Natural killer cell (primary cell): Measurements from ENCODE around the gene C11orf86. TPM values are rescaled to one million over a fixed set of nuclear protein-coding genes. Genes with fewer than 3 reads are reported as not detected.
A peak's percentile ranks its signal among the peaks of the same experiment; 100 is the strongest.

Experiments
- ATAC-seq, 3 donors: fragments of 150-1000 bp in 2 of 3; fragments of 200-7000 bp in 1 of 3; cut with Tn5 transposase; 1 replicate in 1 of 3; 2 replicates in 2 of 3; pipeline ENCODE4 v1.10.0; 2021; ENCODE audit warnings: mild to moderate bottlenecking in 2 of 3, moderate library complexity in 2 of 3
- DNase-seq, 2 donors: peaks; one replicate each; pipeline versions ENCODE4 v3.0.0 to v3.0.0-alpha.2; 2013 to 2021; ENCODE audit warnings: mixed read lengths in 1 of 2
- H3K27ac ChIP-seq: one replicate; pipeline ENCODE4 v1.5.1; 2013; ENCODE audit warnings: mild to moderate bottlenecking, low read length
- H3K27me3 ChIP-seq: one replicate; pipeline ENCODE4 v1.6.1; 2013; ENCODE audit warnings: low read length; ENCODE audit not compliant: control insufficient read depth, insufficient read depth
- H3K36me3 ChIP-seq: one replicate; pipeline ENCODE4 v1.6.1; 2013; ENCODE audit warnings: low read length; ENCODE audit not compliant: control insufficient read depth, insufficient read depth
- H3K4me1 ChIP-seq: one replicate; pipeline ENCODE4 v1.6.1; 2013; ENCODE audit warnings: low read length; ENCODE audit not compliant: control insufficient read depth, insufficient read depth
- H3K4me3 ChIP-seq: one replicate; pipeline ENCODE4 v1.5.1; 2013; ENCODE audit warnings: low read length
- H3K9me3 ChIP-seq: one replicate; pipeline ENCODE4 v1.6.1; 2013; ENCODE audit warnings: low read length; ENCODE audit not compliant: control insufficient read depth, insufficient read depth
- H3K27ac Mint-ChIP-seq, 2 donors: one replicate each; pipeline ENCODE4 v1.8.0; 2022; ENCODE audit warnings: mild to moderate bottlenecking in 2 of 2, mixed read lengths in 2 of 2, moderate library complexity in 1 of 2
- H3K27me3 Mint-ChIP-seq, 2 donors: one replicate each; pipeline ENCODE4 v1.8.0; 2022; ENCODE audit warnings: low read depth in 2 of 2, mixed read lengths in 2 of 2
- H3K36me3 Mint-ChIP-seq: one replicate; pipeline ENCODE4 v1.8.0; 2022; ENCODE audit warnings: mixed read lengths
- H3K4me1 Mint-ChIP-seq, 2 donors: one replicate each; pipeline ENCODE4 v1.8.0; 2022; ENCODE audit warnings: mixed read lengths in 2 of 2
- H3K4me3 Mint-ChIP-seq: one replicate; pipeline ENCODE4 v1.8.0; 2022; ENCODE audit warnings: mild to moderate bottlenecking, moderate library complexity, mixed read lengths
- H3K9me3 Mint-ChIP-seq, 2 donors: one replicate each; pipeline ENCODE4 v1.8.0; 2022; ENCODE audit warnings: mixed read lengths in 2 of 2
- WGBS: methylation state at CpG from one replicate; pipeline ENCODE4 v1.1.7; 2013; ENCODE audit warnings: missing lambda C conversion rate; ENCODE audit not compliant: insufficient coverage; 5-methylcytosine and 5-hydroxymethylcytosine counted together
- intact Hi-C: fragments of 100-400 bp; cut with micrococcal nuclease; formaldehyde crosslinking; loops from one replicate; pipeline ENCODE4 v1.14.2; 2022
- total RNA-seq, 4 donors: library from RNA; stranded (reverse); fragments of 120-200 nt in 1 of 4; gene quantifications; one replicate each; pipeline versions ENCODE4 v1.2.3 to v1.2.4, GENCODE V29; 2013 to 2022
- TF ChIP-seq, protein P1 (sequence below): fragments of 200-600 bp; IDR thresholded peaks from one replicate; pipeline ENCODE4 v1.8.0; 2022; ENCODE audit warnings: antibody characterized with exemption

The C11orf86 gene
- total RNA-seq, 3 donors from 2014 or later (not counting 1 experiment from before 2014, with no cell fraction given): not detected

DNA sequence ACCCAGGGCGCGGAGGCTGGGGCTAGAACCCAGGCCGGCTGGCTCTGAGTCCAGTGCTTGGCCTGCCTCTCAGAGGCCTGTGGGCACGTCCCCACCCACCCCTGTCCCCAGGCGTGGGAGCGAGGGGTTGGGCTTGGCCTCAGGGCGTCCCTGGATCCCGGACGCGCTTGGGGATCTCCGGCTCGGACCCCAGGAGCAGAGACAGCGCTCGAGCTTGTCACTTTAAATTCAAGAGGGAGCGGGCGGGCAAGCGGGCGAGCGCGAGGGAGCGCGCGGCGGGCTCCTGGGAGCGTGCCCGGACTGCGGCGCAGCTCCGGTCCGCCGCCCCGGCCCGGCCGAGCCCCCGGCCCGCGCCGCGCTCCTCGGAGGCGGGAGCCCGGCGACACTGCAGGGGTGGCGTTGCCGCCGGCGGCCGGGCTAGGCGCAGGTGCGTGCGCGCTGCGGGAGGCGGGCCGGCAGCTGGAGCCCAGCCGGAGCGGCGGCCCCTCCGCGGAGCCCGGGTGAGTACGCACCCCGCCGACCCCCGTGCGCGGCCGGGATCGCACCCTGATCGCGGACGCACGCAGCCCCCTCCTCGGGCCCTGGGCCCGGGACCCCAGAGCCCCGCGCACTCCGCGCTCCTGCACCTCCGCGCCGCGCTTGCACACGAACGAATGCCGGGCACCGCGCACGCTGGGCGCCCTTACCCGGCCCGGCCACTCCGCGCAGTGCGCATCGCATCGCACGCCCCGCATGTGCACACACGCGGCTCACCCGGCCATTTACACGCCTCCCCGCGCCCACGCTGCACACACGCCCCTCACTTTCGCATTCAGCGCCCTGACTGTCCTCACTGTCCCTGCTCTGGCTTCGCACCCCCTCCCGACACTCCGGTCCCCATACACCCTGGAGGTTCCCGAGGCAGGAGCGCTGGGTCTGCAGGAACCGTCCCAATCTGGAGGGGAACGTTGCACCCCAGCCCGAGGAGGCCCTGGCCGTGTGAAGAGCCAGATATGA is 48.2 kb downstream of the C11orf86 start, which contains the start of gene SYT12:
Gene SYT12 (plus strand): TSS at position 174 of the 996 bp plus-strand sequence. CDS start 7,011 bp downstream, outside the sequence.
- no peak within 1 kb of the TSS for H3K4me3 ChIP-seq
- no peak within 1 kb of the TSS for H3K27ac ChIP-seq
- intact Hi-C loops: no loop called here
- H3K27me3 ChIP-seq: peaks cover 20% of the 10 kb centered on the region
- Mint-ChIP-seq H3K9me3 (no peaks in the 10 kb centered on the region), H3K4me1 (peaks cover 12 to 29% of the 10 kb centered on the region in 2 donors), H3K36me3 (no peaks in the 10 kb centered on the region), H3K4me3 (peak within 1 kb of the TSS; percentile 84), H3K27me3 (peaks cover 25 to 27% of the 10 kb centered on the region in 2 donors), H3K27ac (no peak within 1 kb of the TSS)
- H3K36me3 ChIP-seq: no peaks in the 10 kb centered on the region
- H3K4me1 ChIP-seq: peaks cover 33% of the 10 kb centered on the region
- WGBS: 4% methylated on average over 118 of the region's 118 CpGs
- ATAC-seq (peak in 2 of 3 donors; percentile 38 to 57), DNase-seq (peak in 1 of 2 donors; percentile 34)
- no peaks in the 10 kb centered on the region for H3K9me3 ChIP-seq
- TF ChIP-seq, protein P1, sequence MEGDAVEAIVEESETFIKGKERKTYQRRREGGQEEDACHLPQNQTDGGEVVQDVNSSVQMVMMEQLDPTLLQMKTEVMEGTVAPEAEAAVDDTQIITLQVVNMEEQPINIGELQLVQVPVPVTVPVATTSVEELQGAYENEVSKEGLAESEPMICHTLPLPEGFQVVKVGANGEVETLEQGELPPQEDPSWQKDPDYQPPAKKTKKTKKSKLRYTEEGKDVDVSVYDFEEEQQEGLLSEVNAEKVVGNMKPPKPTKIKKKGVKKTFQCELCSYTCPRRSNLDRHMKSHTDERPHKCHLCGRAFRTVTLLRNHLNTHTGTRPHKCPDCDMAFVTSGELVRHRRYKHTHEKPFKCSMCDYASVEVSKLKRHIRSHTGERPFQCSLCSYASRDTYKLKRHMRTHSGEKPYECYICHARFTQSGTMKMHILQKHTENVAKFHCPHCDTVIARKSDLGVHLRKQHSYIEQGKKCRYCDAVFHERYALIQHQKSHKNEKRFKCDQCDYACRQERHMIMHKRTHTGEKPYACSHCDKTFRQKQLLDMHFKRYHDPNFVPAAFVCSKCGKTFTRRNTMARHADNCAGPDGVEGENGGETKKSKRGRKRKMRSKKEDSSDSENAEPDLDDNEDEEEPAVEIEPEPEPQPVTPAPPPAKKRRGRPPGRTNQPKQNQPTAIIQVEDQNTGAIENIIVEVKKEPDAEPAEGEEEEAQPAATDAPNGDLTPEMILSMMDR: no peak

DNA sequence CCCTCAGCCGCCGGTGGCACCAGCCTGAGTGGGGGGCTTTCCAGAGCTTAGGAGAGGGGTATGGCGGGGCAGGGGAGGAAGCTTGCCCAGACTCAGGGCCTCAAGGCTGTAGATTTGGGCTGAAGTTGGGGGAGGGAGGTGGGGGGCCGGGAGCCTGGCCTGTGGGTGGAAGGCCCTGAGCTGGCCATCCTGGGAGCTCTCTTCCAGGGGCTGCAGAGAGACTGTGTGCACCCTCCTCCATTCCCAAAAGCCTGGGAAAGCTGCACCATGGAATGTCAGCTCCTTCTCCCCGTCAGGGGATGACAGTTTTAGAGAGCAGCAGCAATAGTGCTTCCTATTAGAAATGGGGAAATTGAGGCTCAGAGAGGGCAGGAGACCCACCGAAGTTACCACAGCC is 48.9 kb downstream of the C11orf86 start:
- H3K27me3 Mint-ChIP-seq: peaks cover 25 to 27% of the 10 kb centered on the region in 2 donors
- Histone ChIP-seq H3K27me3 (peaks cover 20% of the 10 kb centered on the region), H3K4me3 (no peak overlapping the region), H3K4me1 (peaks cover 33% of the 10 kb centered on the region), H3K36me3 (no peaks in the 10 kb centered on the region), H3K9me3 (no peaks in the 10 kb centered on the region), H3K27ac (no peak overlapping the region)
- 19% methylated on average over 6 of the region's 6 CpGs for WGBS
- H3K27ac Mint-ChIP-seq: no peak overlapping the region
- H3K36me3 Mint-ChIP-seq: no peaks in the 10 kb centered on the region
- peaks cover 12 to 29% of the 10 kb centered on the region in 2 donors for H3K4me1 Mint-ChIP-seq
- TF ChIP-seq, protein P1: no peak
- H3K4me3 Mint-ChIP-seq: peak overlapping the region; percentile 84
- DNase-seq (no peak), ATAC-seq (peak in 1 of 3 donors; percentile 6)
- no peaks in the 10 kb centered on the region for H3K9me3 Mint-ChIP-seq
- intact Hi-C loops: no loop called here

DNA sequence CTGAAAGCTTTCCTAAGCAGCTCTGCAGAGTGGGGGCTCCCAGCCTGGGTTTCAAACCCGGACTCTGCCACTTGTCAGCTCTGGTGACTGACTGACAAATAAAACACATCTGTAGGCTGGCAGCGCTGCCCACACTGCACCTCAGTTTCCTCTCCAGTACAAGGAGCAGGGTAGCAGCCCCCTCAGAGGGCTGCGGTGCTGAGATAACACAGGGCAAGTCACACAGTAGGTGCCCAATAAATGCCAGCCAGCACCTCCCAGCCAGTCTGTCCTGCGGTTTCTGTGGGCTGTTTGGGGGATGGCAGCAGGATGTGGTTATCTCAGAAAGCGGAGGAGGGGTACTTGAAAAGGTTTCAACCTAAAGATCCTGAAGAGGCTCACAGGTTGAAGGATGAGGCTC is 49.3 kb downstream of the C11orf86 start:
- H3K4me3 Mint-ChIP-seq: peak overlapping the region; percentile 65
- H3K27ac Mint-ChIP-seq: no peak overlapping the region
- TF ChIP-seq, protein P1: no peak
- no peaks in the 10 kb centered on the region for H3K36me3 ChIP-seq
- no peak overlapping the region for H3K4me3 ChIP-seq
- no peaks in the 10 kb centered on the region for H3K9me3 ChIP-seq
- H3K27ac ChIP-seq: no peak overlapping the region
- WGBS: 0% methylated on average over 5 of the region's 5 CpGs
- DNase-seq (peak in 1 of 2 donors; percentile 72), ATAC-seq (peak in 2 of 3 donors; percentile 40 to 69)
- peaks cover 20% of the 10 kb centered on the region for H3K27me3 ChIP-seq
- H3K9me3 Mint-ChIP-seq: no peaks in the 10 kb centered on the region
- H3K27me3 Mint-ChIP-seq: peaks cover 25 to 27% of the 10 kb centered on the region in 2 donors
- H3K36me3 Mint-ChIP-seq: no peaks in the 10 kb centered on the region
- H3K4me1 ChIP-seq: peaks cover 33% of the 10 kb centered on the region
- intact Hi-C loops: no loop called here
- peaks cover 12 to 29% of the 10 kb centered on the region in 2 donors for H3K4me1 Mint-ChIP-seq
